ENCODE results near the gene MBD3L3. TPM values are rescaled to one million over a fixed set of nuclear protein-coding genes. Genes with fewer than 3 reads are reported as not detected.

Gene MBD3L3
- total RNA-seq, 2 experiments from 2014 or later, result not detected

GRCh38 chr19:7076151-7076550 is 17.7 kb upstream of the MBD3L3 start:
- Histone ChIP-seq H3K79me2 (ENCODE audit: insufficient read depth, low read depth, low read length) (peaks cover 3% of the 10 kb centered on the region; the same call in 1 of the 2 replicates), H3K4me3 (ENCODE audit: low read depth, low read length, poor library complexity, severe bottlenecking) (no peak overlapping the region), H3K4me2 (ENCODE audit: low read length) (no peak overlapping the region), H4K20me1 (ENCODE audit: insufficient read depth, low read length) (no peaks in the 10 kb centered on the region), H3K4me1 (ENCODE audit: insufficient read depth, low read length, poor library complexity, severe bottlenecking) (no peaks in the 10 kb centered on the region), H2AFZ (ENCODE audit: low read length) (no peak overlapping the region), H3K27ac (ENCODE audit: low read depth, low read length, poor library complexity, severe bottlenecking) (no peak overlapping the region), H3K9me3 (ENCODE audit: low read length) (peaks cover 37% of the 10 kb centered on the region), H3K36me3 (ENCODE audit: insufficient read depth, low read length) (peaks cover 94% of the 10 kb centered on the region), H3K9me2 (ENCODE audit: insufficient read depth, low read length) (no peaks in the 10 kb centered on the region)
- intact Hi-C loops (cut with micrococcal nuclease; ENCODE audit: unreplicated experiment), result no loop called here
- no TSS peak for BruUV-seq (replicated peaks)
- ChIA-PET POLR2A (no interaction called here), CTCF (ENCODE audit: unreplicated experiment) (no interaction called here)
- no peak for TF ChIP-seq EZH2phosphoT487 (IDR thresholded peaks at IDR 0.05; ENCODE audit: borderline replicate concordance, low read depth, low read length)
- no peak for TF ChIP-seq CTCF (conservative IDR thresholded peaks at IDR 0.05; ENCODE audit: low read length)
- no peak for DNase-seq (ENCODE audit: low spot score)

GRCh38 chr19:7074705-7075282 is 16.3 kb upstream of the MBD3L3 start:
- Histone ChIP-seq H3K4me3 (ENCODE audit: low read depth, low read length, poor library complexity, severe bottlenecking) (no peak overlapping the region), H3K79me2 (ENCODE audit: insufficient read depth, low read depth, low read length) (peaks cover 17% of the 10 kb centered on the region), H3K4me2 (ENCODE audit: low read length) (no peak overlapping the region), H3K9me3 (ENCODE audit: low read length) (peaks cover 25% of the 10 kb centered on the region), H3K36me3 (ENCODE audit: insufficient read depth, low read length) (peaks cover 87% of the 10 kb centered on the region), H3K9me2 (ENCODE audit: insufficient read depth, low read length) (no peaks in the 10 kb centered on the region), H2AFZ (ENCODE audit: low read length) (no peak overlapping the region), H3K4me1 (ENCODE audit: insufficient read depth, low read length, poor library complexity, severe bottlenecking) (peaks cover 9% of the 10 kb centered on the region), H3K27ac (ENCODE audit: low read depth, low read length, poor library complexity, severe bottlenecking) (no peak overlapping the region), H4K20me1 (ENCODE audit: insufficient read depth, low read length) (no peaks in the 10 kb centered on the region)
- no peak for DNase-seq (ENCODE audit: low spot score)
- ChIA-PET POLR2A (no interaction called here), CTCF (ENCODE audit: unreplicated experiment) (no interaction called here)
- intact Hi-C loops (cut with micrococcal nuclease; ENCODE audit: unreplicated experiment), result no loop called here
- no TSS peak for BruUV-seq (replicated peaks)
- TF ChIP-seq CTCF (conservative IDR thresholded peaks at IDR 0.05; ENCODE audit: low read length), result no peak
- no peak for TF ChIP-seq EZH2phosphoT487 (IDR thresholded peaks at IDR 0.05; ENCODE audit: borderline replicate concordance, low read depth, low read length)

GRCh38 chr19:7072541-7072940 is 14.1 kb upstream of the MBD3L3 start:
- no peak overlapping the region for H3K27ac ChIP-seq (ENCODE audit: low read depth, low read length, poor library complexity, severe bottlenecking)
- ChIA-PET CTCF (ENCODE audit: unreplicated experiment) (no interaction called here), POLR2A (interaction anchor here (0.7 kb wide), 1 partner anchor 27 kb away, joined by 4 read pairs; no protein-coding TSS in a partner anchor)
- no peak for TF ChIP-seq CTCF (conservative IDR thresholded peaks at IDR 0.05; ENCODE audit: low read length)
- TF ChIP-seq EZH2phosphoT487 (IDR thresholded peaks at IDR 0.05; ENCODE audit: borderline replicate concordance, low read depth, low read length), result no peak
- BruUV-seq (replicated peaks), result no TSS peak
- peaks cover 5% of the 10 kb centered on the region for H3K9me3 ChIP-seq (ENCODE audit: low read length)
- H3K79me2 ChIP-seq (ENCODE audit: insufficient read depth, low read depth, low read length), result peaks cover 19% of the 10 kb centered on the region
- H3K4me3 ChIP-seq (ENCODE audit: low read depth, low read length, poor library complexity, severe bottlenecking), result no peak overlapping the region
- H2AFZ ChIP-seq (ENCODE audit: low read length), result no peak overlapping the region
- no peak for DNase-seq (ENCODE audit: low spot score)
- no peak overlapping the region for H3K4me2 ChIP-seq (ENCODE audit: low read length)
- H3K36me3 ChIP-seq (ENCODE audit: insufficient read depth, low read length), result peaks cover 65% of the 10 kb centered on the region
- H4K20me1 ChIP-seq (ENCODE audit: insufficient read depth, low read length), result no peaks in the 10 kb centered on the region
- no peaks in the 10 kb centered on the region for H3K9me2 ChIP-seq (ENCODE audit: insufficient read depth, low read length)
- H3K4me1 ChIP-seq (ENCODE audit: insufficient read depth, low read length, poor library complexity, severe bottlenecking), result peaks cover 16% of the 10 kb centered on the region
- intact Hi-C loops (cut with micrococcal nuclease; ENCODE audit: unreplicated experiment), result no loop called here

Measured in OCI-LY7 (cell line).